HG03159 (cell line): ENCODE data around the gene KDM3B.

Experiments
- ATAC-seq: cut with Tn5 transposase; IDR thresholded peaks from one replicate; pipeline ENCODE4 v1.9.1; 2021; ENCODE audit warnings: mild to moderate bottlenecking, moderate library complexity; ENCODE audit not compliant: unreplicated experiment

KDM3B gene

DNA sequence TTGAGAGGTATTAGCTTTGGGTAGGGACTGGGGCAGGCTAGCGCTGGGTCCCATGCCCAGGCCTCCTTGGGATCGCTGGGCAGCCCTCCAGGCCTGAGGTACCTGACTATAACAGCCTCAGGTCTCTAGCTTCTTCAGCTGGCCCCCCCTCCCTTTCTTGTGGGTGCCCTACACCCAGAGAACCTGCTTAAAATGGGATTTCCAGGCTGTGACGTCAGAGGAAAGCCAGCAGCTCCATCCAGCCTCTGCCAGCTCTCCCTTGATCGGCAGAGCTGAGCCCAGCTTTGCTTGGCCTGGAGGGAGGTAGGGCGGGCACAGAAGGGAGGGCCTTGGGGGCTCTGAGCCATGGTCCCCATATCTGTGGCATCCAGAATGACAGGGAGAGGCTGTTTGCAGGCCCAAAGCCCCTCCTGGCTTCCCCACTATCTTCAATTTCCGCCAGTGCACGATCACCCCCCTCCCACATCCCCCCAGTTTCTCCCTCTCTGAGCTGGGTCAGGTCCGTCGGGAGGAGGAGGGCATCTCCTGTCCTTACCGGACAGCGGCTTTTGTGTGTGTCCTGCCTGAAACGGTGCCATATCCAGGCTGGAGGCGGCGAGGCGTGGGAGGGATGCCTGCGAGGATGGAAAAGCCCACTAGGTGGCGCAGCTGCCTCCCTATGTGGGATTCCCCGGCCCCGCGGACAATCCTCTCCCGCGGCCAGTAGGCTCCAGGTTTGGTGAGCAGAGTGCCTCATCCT lies 97.2 kb downstream of the KDM3B start:
- ATAC-seq = peak; percentile 67

DNA sequence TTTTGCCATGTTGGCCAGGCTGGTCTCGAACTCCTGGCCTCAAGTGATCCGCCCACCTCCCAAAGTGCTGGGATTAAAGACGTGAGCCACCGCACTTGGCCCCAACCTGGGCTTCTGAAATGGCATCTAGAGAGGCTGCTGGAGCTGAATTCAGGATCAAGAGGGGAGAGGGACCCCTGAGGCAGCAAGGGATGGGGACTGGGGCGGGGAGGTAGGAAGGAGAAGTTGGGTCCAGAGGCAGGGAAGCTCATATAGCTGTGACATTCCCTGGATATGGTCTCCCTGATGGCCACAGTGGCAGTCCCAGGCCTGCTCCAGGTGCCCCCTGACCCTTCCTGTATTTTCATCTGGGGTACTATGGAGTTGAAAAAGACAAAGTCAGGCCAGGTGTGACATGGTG lies 98.5 kb downstream of the KDM3B start:
- no peak for ATAC-seq

DNA sequence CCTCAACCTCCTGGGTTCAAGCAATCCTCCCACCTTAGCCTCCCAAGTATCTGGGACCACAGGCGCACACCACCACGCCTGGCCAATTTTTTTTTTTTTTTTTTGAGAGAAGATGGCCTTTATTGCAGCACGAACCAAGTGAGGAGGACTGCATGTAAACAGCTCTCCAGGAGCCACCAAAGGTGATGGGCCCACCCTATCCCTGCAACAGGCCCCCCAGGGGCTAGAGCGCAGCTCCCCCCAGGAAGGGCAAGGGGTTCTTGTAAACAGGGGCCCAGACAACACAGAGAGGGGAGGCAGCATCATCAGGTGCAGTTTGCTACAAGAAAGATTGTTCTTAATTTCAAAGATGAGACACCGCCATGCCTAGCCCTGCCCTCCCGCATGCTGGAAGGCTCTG lies 100.2 kb downstream of the KDM3B start:
- no peak for ATAC-seq

GRCh38 chr5:138453590-138453989 lies 101.1 kb downstream of the KDM3B start:
- ATAC-seq = no peak

GRCh38 chr5:138454121-138454520 lies 101.6 kb downstream of the KDM3B start:
- no peak for ATAC-seq

DNA sequence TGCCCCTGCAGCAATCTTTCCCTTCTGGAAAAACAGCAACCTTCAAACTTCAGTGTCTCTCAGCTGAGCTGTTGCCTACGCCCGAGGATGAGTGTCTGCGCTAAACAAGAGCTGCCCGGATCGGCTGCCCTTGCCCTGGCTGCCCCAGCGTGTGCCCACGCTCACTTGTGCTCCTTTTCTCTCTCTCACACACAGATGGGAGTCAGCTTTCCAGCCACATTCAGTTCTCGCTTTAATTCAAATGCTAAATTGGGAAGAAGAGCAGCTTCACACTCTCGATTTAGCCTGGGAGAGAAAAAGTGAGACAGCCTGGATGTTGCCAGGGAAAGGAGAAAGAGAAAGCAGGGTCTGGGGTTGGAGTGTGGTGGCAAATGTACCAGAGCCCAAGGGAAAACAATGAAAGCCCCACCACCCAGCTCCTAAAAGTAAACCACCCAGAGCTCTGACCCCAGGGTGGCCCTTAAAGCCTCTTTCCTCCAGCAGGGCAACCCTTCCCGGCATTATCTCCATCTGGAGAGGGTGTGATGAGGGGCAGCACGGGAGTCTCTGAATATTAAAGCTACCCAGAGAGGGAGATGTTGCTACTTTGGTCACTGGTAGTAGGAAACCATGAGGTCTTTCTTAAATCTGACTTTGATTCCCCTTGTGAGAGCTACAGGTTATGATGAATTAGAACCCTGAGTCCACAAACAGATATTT lies 102.9 kb downstream of the KDM3B start:
- ATAC-seq = no peak

DNA sequence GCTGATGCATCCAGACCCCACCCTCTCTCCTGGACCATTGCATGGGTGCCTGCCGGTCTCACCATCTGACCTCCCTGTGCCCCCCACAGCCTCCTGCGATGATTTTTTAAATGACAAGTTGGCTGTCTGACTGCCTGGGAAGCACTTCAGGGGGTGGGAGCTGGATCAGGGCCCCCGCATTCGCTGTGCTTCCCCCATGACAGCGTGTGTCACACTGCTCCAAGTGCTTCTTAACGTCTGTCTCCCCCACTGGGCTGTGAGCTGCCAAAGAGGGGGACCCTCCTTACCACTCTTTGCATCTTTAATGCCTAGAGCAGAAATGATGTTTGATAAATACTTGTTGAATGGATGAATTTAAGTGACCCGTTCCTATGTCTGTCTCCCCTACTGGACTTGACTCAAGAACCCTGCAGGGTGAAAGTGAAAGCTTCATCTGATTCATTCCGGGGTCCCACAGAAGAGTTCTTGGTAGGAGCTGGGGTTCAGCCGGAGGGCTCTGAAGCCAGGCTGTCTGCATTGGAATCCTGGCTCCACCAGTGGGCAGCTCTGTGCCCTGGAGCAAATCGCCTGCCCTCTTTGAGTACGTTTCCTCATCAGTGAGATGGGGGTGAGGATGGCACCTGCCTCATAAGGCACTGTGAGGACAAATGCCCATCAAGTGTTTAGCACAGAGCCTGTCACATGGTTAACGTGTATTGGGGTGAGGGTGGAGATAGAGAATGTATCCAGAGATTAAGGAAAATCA lies 105.2 kb downstream of the KDM3B start:
- no peak for ATAC-seq

DNA sequence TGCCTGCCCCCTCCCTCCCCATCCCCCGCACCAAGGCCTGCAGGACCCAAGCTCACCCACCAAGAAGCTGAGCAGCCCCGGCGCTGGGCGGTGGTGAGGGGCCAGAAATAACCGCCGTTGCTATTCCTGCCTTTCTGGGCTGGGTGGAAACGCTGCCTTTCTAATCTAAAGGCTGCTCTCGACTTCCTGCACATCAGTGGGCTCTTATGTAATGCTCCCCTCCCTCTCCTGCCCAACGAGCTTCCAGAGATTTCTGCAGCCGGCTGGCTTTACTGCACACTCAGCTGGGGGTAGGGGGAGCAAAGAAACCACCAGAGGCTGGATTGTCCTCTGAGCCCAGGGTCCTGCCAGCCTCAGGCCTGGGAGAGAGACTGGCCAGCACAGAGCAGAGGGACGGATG lies 105.9 kb downstream of the KDM3B start:
- no peak for ATAC-seq

DNA sequence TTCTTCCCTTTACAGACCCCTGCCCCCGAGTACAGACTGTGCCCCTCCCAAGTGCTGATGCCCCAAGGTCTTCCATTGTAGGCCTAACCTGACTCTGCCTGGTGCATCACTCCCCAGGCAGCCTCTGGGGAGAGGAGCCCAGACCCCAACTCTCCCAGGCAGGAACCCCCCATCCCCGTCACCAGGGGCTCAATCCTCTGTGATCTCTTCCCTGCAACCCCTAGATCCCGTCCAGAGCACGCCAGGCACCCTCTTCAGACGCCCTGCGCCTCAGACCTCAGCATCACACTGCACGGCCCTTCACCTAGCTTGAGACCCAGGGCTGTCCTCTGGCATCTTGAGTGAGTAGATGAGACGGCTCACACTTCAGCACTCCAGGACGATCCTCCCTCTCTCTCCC lies 106.4 kb downstream of the KDM3B start:
- ATAC-seq = no peak

- no peak for ATAC-seq
Measured at GRCh38 chr5:138459311-138459933, 106.9 kb downstream of the KDM3B start.

DNA sequence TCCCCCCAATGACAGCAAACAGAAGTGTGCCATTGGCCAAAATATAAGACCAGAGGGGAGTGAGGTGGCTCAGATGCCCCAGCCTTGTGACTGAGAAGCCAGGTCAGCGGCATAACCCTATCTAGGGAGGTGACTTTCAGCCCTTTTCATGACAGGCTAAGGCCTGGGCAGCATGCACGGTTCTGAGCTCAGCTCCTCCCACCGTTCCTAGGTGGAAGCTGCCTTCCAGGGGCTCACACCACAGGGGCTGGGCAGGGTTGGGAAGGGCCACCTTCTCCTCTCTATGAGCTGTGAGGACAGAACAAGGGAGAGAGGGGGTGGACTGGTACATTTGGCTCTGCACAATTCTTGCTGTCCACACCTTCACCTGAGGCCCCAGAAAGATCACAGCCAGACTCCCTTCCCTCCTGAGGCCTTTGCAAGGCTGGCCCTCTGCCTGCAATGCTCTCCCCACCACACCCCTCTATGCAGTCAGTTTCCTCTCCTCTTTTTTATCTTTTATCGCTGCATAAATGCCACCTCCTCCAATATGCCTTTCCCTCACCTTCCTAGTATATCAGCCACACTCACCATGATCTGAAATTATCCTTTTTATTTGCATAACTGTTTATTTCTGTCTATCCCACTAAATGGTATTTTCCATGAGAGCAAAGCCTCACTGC lies 107.7 kb downstream of the KDM3B start:
- ATAC-seq = no peak

DNA sequence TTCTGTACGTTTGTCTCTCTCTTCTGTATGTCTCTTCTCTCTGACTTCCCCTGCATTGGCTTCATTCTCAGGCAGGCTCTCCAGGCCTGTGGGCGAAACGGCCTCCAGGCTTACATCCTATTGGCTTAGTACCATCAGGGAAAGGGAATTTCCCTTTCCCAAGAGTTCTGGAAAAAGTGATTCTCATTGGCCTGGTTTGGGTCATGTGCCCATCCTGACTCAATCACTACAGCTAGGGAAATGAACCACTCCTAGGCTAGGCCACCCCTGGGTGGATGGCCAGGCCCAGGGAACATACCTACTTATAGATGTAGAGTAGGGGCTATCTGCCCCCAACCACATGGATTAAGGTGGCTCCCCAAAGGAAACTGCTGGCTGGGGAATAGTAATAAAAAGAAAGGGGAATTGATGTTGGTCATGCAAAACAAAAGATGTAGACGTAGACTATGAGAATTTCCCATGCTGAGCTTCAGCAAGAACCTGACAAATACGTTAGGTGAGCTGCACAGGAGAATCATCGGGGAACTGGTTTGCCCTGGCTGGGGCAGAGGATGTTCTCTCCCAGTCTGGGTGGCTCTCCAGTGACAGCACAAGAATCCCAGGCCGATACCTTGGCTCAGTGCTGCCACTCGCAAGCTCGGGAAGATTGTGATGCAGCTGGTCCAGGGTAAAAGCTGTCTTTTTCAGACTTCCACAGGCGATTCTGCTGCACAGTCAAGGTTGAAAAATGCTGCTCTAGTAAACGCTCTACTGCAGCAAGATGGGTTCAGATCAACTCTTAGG lies 109.0 kb downstream of the KDM3B start:
- no peak for ATAC-seq

GRCh38 chr5:138463419-138464007 lies 111.0 kb downstream of the KDM3B start:
- no peak for ATAC-seq

- peak; percentile 44 for ATAC-seq
Measured at GRCh38 chr5:138464008-138464387, 111.5 kb downstream of the KDM3B start.

- peak; percentile 69 for ATAC-seq
Measured at GRCh38 chr5:138464388-138465260, 112.1 kb downstream of the KDM3B start.

- ATAC-seq = peak; percentile 54
Measured at GRCh38 chr5:138465261-138466124, 113.0 kb downstream of the KDM3B start, which contains the start of gene EGR1. EGR1 (plus strand) TSS chr5:138465479; CDS start chr5:138465762, 283 bp downstream.

DNA sequence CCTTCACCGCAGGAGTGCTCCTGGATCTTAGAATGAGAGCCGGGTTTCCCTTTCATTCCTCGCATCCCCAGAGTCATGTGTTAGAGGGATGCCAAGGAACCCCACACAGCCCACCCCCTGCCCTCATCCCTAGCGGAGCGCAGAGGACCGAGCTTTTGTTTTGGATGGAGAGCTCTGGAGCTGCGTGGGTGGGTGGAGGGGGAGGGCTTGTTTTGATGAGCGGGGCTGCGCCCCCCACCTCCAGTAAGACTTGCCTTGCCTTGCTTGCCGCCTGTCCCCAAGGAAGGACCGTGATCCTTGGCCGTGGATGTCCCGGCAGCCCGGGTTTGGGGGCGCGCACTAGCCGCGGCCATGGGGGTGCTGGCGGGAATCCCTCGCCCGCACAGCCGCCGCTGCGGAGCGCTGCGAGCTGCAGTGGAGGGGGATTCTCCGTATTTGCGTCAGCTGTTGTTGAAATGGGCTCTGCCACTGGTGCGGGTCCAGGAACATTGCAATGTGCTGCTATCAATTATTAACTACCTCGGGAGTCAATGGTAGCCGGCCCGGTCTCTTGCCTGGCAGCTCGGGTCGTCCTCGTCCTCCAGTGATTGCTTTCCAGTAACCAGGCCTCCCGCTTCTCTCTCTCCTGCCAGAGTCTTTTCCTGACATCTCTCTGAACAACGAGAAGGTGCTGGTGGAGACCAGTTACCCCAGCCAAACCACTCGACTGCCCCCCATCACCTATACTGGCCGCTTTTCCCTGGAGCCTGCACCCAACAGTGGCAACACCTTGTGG lies 113.8 kb downstream of the KDM3B start:
- no peak for ATAC-seq
